GM21825 (cell line): ENCODE results near the gene SDCBP2.

Experiments used
- ATAC-seq: cut with Tn5 transposase; IDR thresholded peaks from one replicate; pipeline ENCODE4 v1.9.1; 2021; ENCODE audit warnings: mild to moderate bottlenecking, moderate library complexity; ENCODE audit not compliant: unreplicated experiment

Gene SDCBP2

GRCh38 chr20:1331801-1332453, 3.0 kb upstream of the SDCBP2 start:
- no peak for ATAC-seq

- ATAC-seq: no peak
Measured at GRCh38 chr20:1331101-1331500, 2.2 kb upstream of the SDCBP2 start.

- ATAC-seq: peak; percentile 43
Measured at GRCh38 chr20:1330075-1330830, 1.3 kb upstream of the SDCBP2 start.

- no peak for ATAC-seq
Measured at GRCh38 chr20:1327827-1328679, 886 bp downstream of the SDCBP2 start.

- ATAC-seq: no peak
Measured at GRCh38 chr20:1327241-1327653, 1.7 kb downstream of the SDCBP2 start.

- ATAC-seq: no peak
Measured at GRCh38 chr20:1326031-1326930, 2.7 kb downstream of the SDCBP2 start.

- peak; percentile 75 for ATAC-seq
Measured at GRCh38 chr20:1325173-1326030, 3.5 kb downstream of the SDCBP2 start.

GRCh38 chr20:1324598-1325172, 4.3 kb downstream of the SDCBP2 start:
- ATAC-seq: no peak

- ATAC-seq: no peak
Measured at GRCh38 chr20:1323830-1324597, 4.9 kb downstream of the SDCBP2 start.

- no peak for ATAC-seq
Measured at GRCh38 chr20:1323256-1323655, 5.7 kb downstream of the SDCBP2 start.

GRCh38 chr20:1322511-1323245, 6.3 kb downstream of the SDCBP2 start:
- no peak for ATAC-seq

- ATAC-seq: no peak
Measured at GRCh38 chr20:1321654-1321939, 7.3 kb downstream of the SDCBP2 start.

GRCh38 chr20:1320902-1321653, 7.9 kb downstream of the SDCBP2 start:
- ATAC-seq: no peak

GRCh38 chr20:1320016-1320415, 8.9 kb downstream of the SDCBP2 start:
- ATAC-seq: no peak

- no peak for ATAC-seq
Measured at GRCh38 chr20:1319462-1319861, 9.5 kb downstream of the SDCBP2 start.

- no peak for ATAC-seq
Measured at GRCh38 chr20:1319051-1319450, 9.9 kb downstream of the SDCBP2 start.

- no peak for ATAC-seq
Measured at GRCh38 chr20:1317545-1318255, 11.2 kb downstream of the SDCBP2 start.
